Measurements from ENCODE around the gene USP6NL. TPM values are rescaled to one million over a fixed set of nuclear protein-coding genes. Genes with fewer than 3 reads are reported as not detected.

USP6NL gene
- total RNA-seq, 1 experiment from 2014 or later: 24.6 TPM

GRCh38 chr10:11615396-11615795, 3.9 kb upstream of the USP6NL start:
- CTCF ChIA-PET: interaction anchor here (0.6 kb wide), 1 partner anchor 15 kb away, joined by 3 read pairs; no protein-coding TSS in a partner anchor
- Histone ChIP-seq H3K79me2 (ENCODE audit: insufficient read depth, low read length) (peaks cover 5% of the 10 kb centered on the region), H3K9me3 (ENCODE audit: control insufficient read depth in 1 of 2, insufficient read depth in 1 of 2, low read depth in 1 of 2, low read length in 2 of 2) (0 out of 4 replicates have a peak, but pooled peaks cover 0 to 4% of the 10 kb centered on the region in 2 experiments), H3K9ac (ENCODE audit: low read length) (no peak overlapping the region), H3K36me3 (ENCODE audit: control insufficient read depth in 1 of 2, insufficient read depth in 2 of 2, low read length in 2 of 2) (no peaks in the 10 kb centered on the region), H3K4me3 (replicated peaks in 1 of 2; ENCODE audit: low read depth in 1 of 2, low read length in 2 of 2) (no peak overlapping the region), H3K4me2 (ENCODE audit: low read length) (peak overlapping the region; percentile 54), H3K4me1 (ENCODE audit: control insufficient read depth in 1 of 2, insufficient read depth in 2 of 2, low read length in 2 of 2) (peaks cover 0 to 22% of the 10 kb centered on the region in 2 experiments; a peak in 3 of 4 replicates), H2AFZ (ENCODE audit: low read depth, low read length, poor library complexity, severe bottlenecking) (peak overlapping the region; percentile 96), H3K27me3 (ENCODE audit: insufficient read depth, low read length) (no peaks in the 10 kb centered on the region), H3K9me2 (ENCODE audit: insufficient read depth) (no peaks in the 10 kb centered on the region), H3K27ac (ENCODE audit: low read depth, low read length) (no peak overlapping the region), H4K20me1 (ENCODE audit: insufficient read depth) (no peaks in the 10 kb centered on the region)
- intact Hi-C loops (cut with micrococcal nuclease): no loop called here
- ATAC-seq (no peak), DNase-seq (ENCODE audit: low read depth, low spot score) (no peak)
- RAD21 ChIA-PET (ENCODE audit: low non-redundant PET in 1 of 2, low total read pairs in 2 of 2, uncharacterized antibody in 2 of 2, unreplicated experiment in 2 of 2): no interaction called here
- no TSS peak for BruUV-seq (replicated peaks)
- POLR2A ChIA-PET: no interaction called here
- TF ChIP-seq REST (IDR thresholded peaks at IDR 0.05; ENCODE audit: low read depth) (no peak), POLR2AphosphoS5 (IDR thresholded peaks at IDR 0.05; ENCODE audit: low read depth, low read length) (no peak), RAD21 (IDR thresholded peaks at IDR 0.05; ENCODE audit: low read depth) (no peak), SIN3A (IDR thresholded peaks at IDR 0.05; ENCODE audit: low read depth) (no peak), SP1 (IDR thresholded peaks at IDR 0.05; ENCODE audit: low read depth) (no peak), ZBTB33 (IDR thresholded peaks at IDR 0.05; ENCODE audit: extremely low read depth, insufficient replicate concordance, low read length) (no peak), ZNF274 (IDR thresholded peaks at IDR 0.05; ENCODE audit: low read depth, low read length) (no peak), CTCF (IDR thresholded peaks at IDR 0.05 in 2 of 3, conservative IDR thresholded peaks at IDR 0.05 in 1 of 3; ENCODE audit: borderline replicate concordance in 1 of 3, insufficient read depth in 1 of 3, low read depth in 2 of 3, low read length in 2 of 3) (no peak), EZH2 (IDR thresholded peaks at IDR 0.05) (no peak), CEBPB (IDR thresholded peaks at IDR 0.05; ENCODE audit: low read depth) (no peak)
